NCI-H82 (cell line): ENCODE data around the gene HPS6.
"Not testable (repeated sequence)": the region's sequence is repeated elsewhere in the genome, so short reads cannot be mapped to it uniquely, and the experiment has no call there.

Experiments used
- DNase-seq: peaks from one replicate; lab custom pipeline; 2025; lab: John Stamatoyannopoulos, UW

The HPS6 gene

GRCh38 chr10:102064868-102065560 lies at the start of gene HPS6:
TSS of gene HPS6 (plus strand) at chr10:102065349. CDS start at chr10:102065475, 126 bp downstream.
- peak; percentile 89 for DNase-seq

GRCh38 chr10:102016416-102016815 lies 48.7 kb upstream of the HPS6 start:
- DNase-seq = no peak

GRCh38 chr10:102017295-102017694 lies 47.9 kb upstream of the HPS6 start:
- DNase-seq = no peak

GRCh38 chr10:102020938-102021337 lies 44.2 kb upstream of the HPS6 start:
- no peak for DNase-seq

- no peak for DNase-seq
These were observed 40.4 kb upstream of the HPS6 start for GRCh38 chr10:102024799-102025198.

GRCh38 chr10:102027261-102027660 lies 37.9 kb upstream of the HPS6 start:
- no peak for DNase-seq

- no peak for DNase-seq
These were observed 31.4 kb upstream of the HPS6 start for GRCh38 chr10:102033787-102034186.

GRCh38 chr10:102035807-102036206 lies 29.3 kb upstream of the HPS6 start:
- DNase-seq = not testable (repeated sequence)

- DNase-seq = no peak
These were observed 26.7 kb upstream of the HPS6 start for GRCh38 chr10:102038410-102038809.

GRCh38 chr10:102040305-102041050 lies 24.7 kb upstream of the HPS6 start:
- no peak for DNase-seq

- DNase-seq = no peak
These were observed 19.9 kb upstream of the HPS6 start for GRCh38 chr10:102045292-102045691.

- DNase-seq = no peak
These were observed 19.1 kb upstream of the HPS6 start for GRCh38 chr10:102046095-102046494.

GRCh38 chr10:102054881-102055646 lies 10.1 kb upstream of the HPS6 start:
- DNase-seq = not testable (repeated sequence)

- DNase-seq = peak; percentile 98
These were observed 9.3 kb upstream of the HPS6 start, which contains the start of gene ARMH3 for GRCh38 chr10:102055647-102056419. TSS of gene ARMH3 (minus strand) at chr10:102056173. CDS start at chr10:102040114, 16,059 bp downstream.

GRCh38 chr10:102059987-102060386 lies 5.2 kb upstream of the HPS6 start:
- no peak for DNase-seq

- DNase-seq = peak; percentile 18
These were observed 664 bp upstream of the HPS6 start for GRCh38 chr10:102064503-102064867.

GRCh38 chr10:102065561-102066398 lies 631 bp downstream of the HPS6 start:
- DNase-seq = peak; percentile 25

GRCh38 chr10:102066399-102067088 lies 1.4 kb downstream of the HPS6 start:
- DNase-seq = peak; percentile 87

- no peak for DNase-seq
These were observed 2.2 kb downstream of the HPS6 start for GRCh38 chr10:102067091-102067916.
